Gastroesophageal sphincter (tissue), 3 donors: ENCODE data around the gene PCARE.

Experiments used
- EP300 ChIP-seq: sonication (generic); formaldehyde crosslinking; IDR thresholded peaks from one replicate; pipeline ENCODE4 v1.6.1; 2017; ENCODE audit warnings: antibody characterized with exemption, mild to moderate bottlenecking
- POLR2A ChIP-seq, 2 donors: fragments of 450-650 bp; IDR thresholded peaks; one replicate each; pipeline ENCODE4 v1.6.1; 2017; ENCODE audit warnings: antibody characterized with exemption in 2 of 2, mild to moderate bottlenecking in 2 of 2, moderate library complexity in 1 of 2
- POLR2AphosphoS5 ChIP-seq: sonication (generic); formaldehyde crosslinking; IDR thresholded peaks from one replicate; pipeline ENCODE4 v1.6.1; 2017; ENCODE audit warnings: antibody characterized with exemption
- TF ChIP-seq, protein P1 (sequence below), 4 experiments: fragments of 200-600 bp in 2 of 4; fragments of 450-650 bp in 2 of 4; sonication (generic) in 1 of 4; IDR thresholded peaks; one replicate each; pipeline ENCODE4 v1.5.1; 2017 to 2019; ENCODE audit warnings: antibody characterized with exemption in 4 of 4, mild to moderate bottlenecking in 2 of 4, moderate library complexity in 2 of 4

DNA sequence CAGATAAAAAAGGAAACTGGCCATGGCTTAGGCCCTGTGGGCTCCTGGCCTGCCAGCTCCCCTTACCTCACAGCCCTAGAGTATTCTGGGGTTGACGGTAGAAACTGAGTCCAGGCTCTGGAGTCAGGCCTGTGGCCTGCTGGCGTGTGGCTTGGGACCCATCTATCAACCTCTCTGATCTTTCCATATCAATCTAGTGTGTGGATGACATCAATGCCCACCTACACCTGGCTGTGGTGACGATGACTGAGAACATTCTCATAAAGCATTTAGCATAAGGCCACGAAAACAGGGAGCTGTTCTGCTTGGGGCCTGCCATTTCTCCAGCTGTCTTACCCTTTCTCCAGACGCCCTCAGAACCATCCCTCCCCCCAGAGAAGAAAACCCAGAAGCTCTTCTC, 17.9 kb downstream of the PCARE start:
- TF ChIP-seq, protein P1, sequence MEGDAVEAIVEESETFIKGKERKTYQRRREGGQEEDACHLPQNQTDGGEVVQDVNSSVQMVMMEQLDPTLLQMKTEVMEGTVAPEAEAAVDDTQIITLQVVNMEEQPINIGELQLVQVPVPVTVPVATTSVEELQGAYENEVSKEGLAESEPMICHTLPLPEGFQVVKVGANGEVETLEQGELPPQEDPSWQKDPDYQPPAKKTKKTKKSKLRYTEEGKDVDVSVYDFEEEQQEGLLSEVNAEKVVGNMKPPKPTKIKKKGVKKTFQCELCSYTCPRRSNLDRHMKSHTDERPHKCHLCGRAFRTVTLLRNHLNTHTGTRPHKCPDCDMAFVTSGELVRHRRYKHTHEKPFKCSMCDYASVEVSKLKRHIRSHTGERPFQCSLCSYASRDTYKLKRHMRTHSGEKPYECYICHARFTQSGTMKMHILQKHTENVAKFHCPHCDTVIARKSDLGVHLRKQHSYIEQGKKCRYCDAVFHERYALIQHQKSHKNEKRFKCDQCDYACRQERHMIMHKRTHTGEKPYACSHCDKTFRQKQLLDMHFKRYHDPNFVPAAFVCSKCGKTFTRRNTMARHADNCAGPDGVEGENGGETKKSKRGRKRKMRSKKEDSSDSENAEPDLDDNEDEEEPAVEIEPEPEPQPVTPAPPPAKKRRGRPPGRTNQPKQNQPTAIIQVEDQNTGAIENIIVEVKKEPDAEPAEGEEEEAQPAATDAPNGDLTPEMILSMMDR (IDR thresholded peaks at IDR 0.05), result no peak
- TF ChIP-seq POLR2A (IDR thresholded peaks at IDR 0.05) (no peak), POLR2AphosphoS5 (no peak), EP300 (no peak)
